Psoas muscle (tissue), 8 donors: ENCODE data around the gene FANK1. TPM values are rescaled to one million over a fixed set of nuclear protein-coding genes. Genes with fewer than 3 reads are reported as not detected.

Source experiments
- ATAC-seq, 4 donors: fragments of 200-7000 bp; cut with Tn5 transposase; one replicate each; pipeline ENCODE4 v1.9.1; 2020; ENCODE audit warnings: moderate library complexity in 3 of 4, mild to moderate bottlenecking in 2 of 4
- DNase-seq, 2 donors: peaks; one replicate each; pipeline ENCODE4 v3.0.0-alpha.2; 2020
- H3K27ac ChIP-seq: fragments of 200-600 bp; one replicate; pipeline ENCODE4 v1.8.0; 2022
- H3K27me3 ChIP-seq, 3 donors: fragments of 200-600 bp in 1 of 3; one replicate each; pipeline versions ENCODE4 v1.6.1 to v1.8.0; 2013 to 2022; ENCODE audit warnings: low read length in 2 of 3, mild to moderate bottlenecking in 2 of 3, moderate library complexity in 1 of 3; ENCODE audit not compliant: insufficient read depth in 3 of 3
- H3K36me3 ChIP-seq, 2 donors: fragments of 200-600 bp in 1 of 2; one replicate each; pipeline versions ENCODE4 v1.6.1 to v1.8.0; 2013 to 2022; ENCODE audit warnings: low read depth in 1 of 2, mild to moderate bottlenecking in 1 of 2, moderate library complexity in 1 of 2; ENCODE audit not compliant: insufficient read depth in 1 of 2
- H3K4me1 ChIP-seq: fragments of 200-600 bp; one replicate; pipeline ENCODE4 v1.8.0; 2022
- H3K4me3 ChIP-seq: fragments of 200-600 bp; one replicate; pipeline ENCODE4 v1.8.0; 2022; ENCODE audit warnings: mild to moderate bottlenecking
- H3K9me3 ChIP-seq: fragments of 200-600 bp; one replicate; pipeline ENCODE4 v1.8.0; 2022
- WGBS, 3 donors: extraction: QIAGEN DNeasy Blood & Tissue Kit; methylation state at CpG; one replicate each; pipeline versions ENCODE4 v1.1.6 to v1.1.7; 2013; 5-methylcytosine and 5-hydroxymethylcytosine counted together
- intact Hi-C, 2 donors: fragments of 100-400 bp; cut with DNase I; formaldehyde crosslinking; loops; one replicate each; pipeline versions ENCODE4 v1.11.0 to v1.14.2; 2022
- polyA plus RNA-seq, 3 donors: library from polyadenylated mRNA; stranded (reverse); fragments of 200-250 nt; gene quantifications; one replicate each; pipeline ENCODE4 v1.2.3, GENCODE V29; 2013
- total RNA-seq, 4 donors: library from RNA; stranded (reverse); fragmentation: NEBNext Ultra II Directional in 2 of 4; extraction: Animal tissue kit (Norgen Biotek cat#: 25700) in 2 of 4; gene quantifications; one replicate each; pipeline versions ENCODE4 v1.2.1 to v1.2.4, GENCODE V29; 2021 to 2023
- TF ChIP-seq, protein P1 (sequence below): fragments of 200-600 bp; IDR thresholded peaks from one replicate; pipeline ENCODE4 v1.8.0; 2022; ENCODE audit warnings: antibody characterized with exemption
- donor health status: healthy with polysubstance abuse.
- donor health status: DM: no; HTN: no; CAD: no; lungs with moderate emphysema.
- donor health status: Bipolar disorder and iron deficiency.
- donor health status: healthy.
- donor health status: DM: yes; HTN: yes; CAD: no.
- donor health status: DM: no; HTN: no; CAD: no.
- donor health status: DM: no; HTN: no; CAD: no.
- donor health status: DM: yes; HTN: yes; CAD: no.

The FANK1 gene
- total and polyA plus RNA-seq, 7 donors = 0.23 to 0.49 (median 0.29) TPM; not detected in 3

DNA sequence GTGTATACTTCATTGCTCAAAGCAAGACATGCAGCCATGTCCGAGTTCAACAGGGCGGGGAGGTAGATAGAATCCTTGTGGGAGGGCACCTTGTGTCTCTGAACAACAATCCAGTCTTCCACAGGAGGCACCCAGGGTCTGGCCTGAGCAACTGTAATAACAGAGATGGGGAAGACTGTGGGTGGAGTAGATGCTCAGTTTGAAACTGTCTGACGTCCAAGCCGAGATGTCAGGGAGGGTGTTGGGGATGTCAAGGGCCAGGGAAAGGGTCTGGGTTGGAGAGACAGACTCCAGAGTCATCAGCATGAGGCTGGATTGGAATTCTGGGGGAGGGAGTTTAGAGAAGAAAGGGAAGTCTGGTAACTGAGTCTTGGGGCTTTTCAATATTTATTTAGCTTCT lies 88.0 kb downstream of the FANK1 start:
- WGBS, 3 donors = 76 to 88% (median 79%) methylated on average over 4 of the region's 4 CpGs
- Histone ChIP-seq H3K27ac (no peak overlapping the region), H3K36me3 (no peaks in the 10 kb centered on the region), H3K9me3 (no peaks in the 10 kb centered on the region), H3K27me3 (no peaks in the 10 kb centered on the region), H3K4me1 (no peaks in the 10 kb centered on the region), H3K4me3 (no peak overlapping the region)
- ATAC-seq (no peak), DNase-seq (no peak)
- intact Hi-C loops = loop anchor here (2.0 to 10.0 kb wide), 5 partner anchors 518 to 1880 kb away; no protein-coding TSS in a partner anchor
- TF ChIP-seq, protein P1, sequence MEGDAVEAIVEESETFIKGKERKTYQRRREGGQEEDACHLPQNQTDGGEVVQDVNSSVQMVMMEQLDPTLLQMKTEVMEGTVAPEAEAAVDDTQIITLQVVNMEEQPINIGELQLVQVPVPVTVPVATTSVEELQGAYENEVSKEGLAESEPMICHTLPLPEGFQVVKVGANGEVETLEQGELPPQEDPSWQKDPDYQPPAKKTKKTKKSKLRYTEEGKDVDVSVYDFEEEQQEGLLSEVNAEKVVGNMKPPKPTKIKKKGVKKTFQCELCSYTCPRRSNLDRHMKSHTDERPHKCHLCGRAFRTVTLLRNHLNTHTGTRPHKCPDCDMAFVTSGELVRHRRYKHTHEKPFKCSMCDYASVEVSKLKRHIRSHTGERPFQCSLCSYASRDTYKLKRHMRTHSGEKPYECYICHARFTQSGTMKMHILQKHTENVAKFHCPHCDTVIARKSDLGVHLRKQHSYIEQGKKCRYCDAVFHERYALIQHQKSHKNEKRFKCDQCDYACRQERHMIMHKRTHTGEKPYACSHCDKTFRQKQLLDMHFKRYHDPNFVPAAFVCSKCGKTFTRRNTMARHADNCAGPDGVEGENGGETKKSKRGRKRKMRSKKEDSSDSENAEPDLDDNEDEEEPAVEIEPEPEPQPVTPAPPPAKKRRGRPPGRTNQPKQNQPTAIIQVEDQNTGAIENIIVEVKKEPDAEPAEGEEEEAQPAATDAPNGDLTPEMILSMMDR = no peak

DNA sequence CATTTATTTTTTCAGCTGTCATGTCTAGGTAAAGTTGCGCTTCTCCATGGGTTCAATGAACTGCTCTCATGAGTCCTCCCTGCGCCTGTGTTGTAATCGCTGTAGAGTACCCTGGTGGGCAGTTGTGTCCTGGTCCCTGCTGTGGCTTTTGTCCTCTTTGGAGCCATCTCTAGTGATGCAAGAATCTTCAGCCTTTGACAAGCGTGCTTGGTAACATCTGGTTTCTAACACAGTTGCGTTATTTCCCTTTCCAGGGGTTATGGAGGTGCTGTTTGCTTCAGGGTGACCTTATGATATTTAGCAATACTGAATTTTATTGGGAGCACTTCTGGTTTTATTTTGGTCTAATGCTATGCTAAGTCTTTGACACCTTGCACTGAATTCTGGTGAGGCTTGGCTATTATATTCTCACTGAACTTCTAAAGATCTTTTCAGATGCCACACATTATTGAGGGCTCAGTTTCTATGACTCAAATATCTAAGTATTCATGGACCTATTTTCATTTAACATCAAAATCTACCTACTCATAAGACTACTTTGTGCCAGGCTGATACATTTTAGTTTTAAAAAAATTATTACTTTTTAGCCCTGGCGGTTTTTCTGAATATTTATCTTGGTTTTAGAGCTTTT lies 88.6 kb downstream of the FANK1 start:
- ATAC-seq (no peak), DNase-seq (no peak)
- 85 to 92% (median 91%) methylated on average over 6 of the region's 6 CpGs for WGBS, 3 donors
- no peaks in the 10 kb centered on the region for H3K4me1 ChIP-seq
- H3K9me3 ChIP-seq = no peaks in the 10 kb centered on the region
- no peaks in the 10 kb centered on the region for H3K27me3 ChIP-seq
- TF ChIP-seq, protein P1 = no peak
- H3K27ac ChIP-seq = no peak overlapping the region
- intact Hi-C loops = loop anchor here (2.0 to 10.0 kb wide), 6 partner anchors 402 to 1880 kb away; partner anchors contain the start of gene ADAM12 (in 1 of the 2)
- H3K4me3 ChIP-seq = no peak overlapping the region
- no peaks in the 10 kb centered on the region for H3K36me3 ChIP-seq

DNA sequence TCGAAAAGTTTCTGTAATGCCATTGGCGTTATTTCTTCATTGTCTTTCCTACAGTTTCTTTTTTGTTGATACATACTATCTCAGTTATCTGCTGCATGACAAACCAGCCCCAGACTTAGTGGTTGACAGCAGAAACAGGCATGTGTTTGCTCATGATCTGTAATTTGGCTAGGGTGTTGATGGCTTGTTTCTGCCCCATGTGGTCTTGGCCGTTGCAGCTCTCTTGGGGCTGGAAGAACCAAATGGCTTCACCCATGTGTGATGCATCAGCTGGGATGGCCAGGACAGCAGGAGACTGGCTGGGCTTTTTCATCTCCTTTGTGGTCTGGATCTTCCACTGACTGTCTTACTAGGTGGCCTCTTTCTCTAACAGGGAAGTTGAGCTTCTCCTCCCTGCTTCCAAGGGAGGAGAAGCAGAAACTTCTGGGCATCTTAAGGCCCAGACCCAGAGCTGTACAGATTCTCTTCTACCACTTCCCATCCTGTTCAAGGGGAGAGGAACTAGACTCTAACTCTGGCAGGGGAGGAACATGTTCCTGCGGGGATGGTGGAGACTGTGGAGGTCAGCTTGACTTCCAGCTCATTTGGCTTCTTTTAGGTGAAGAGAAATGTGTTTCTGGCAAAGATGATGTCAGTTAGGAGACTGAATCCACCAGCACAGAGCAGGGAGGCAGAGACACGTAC lies 89.3 kb downstream of the FANK1 start:
- no peaks in the 10 kb centered on the region for H3K9me3 ChIP-seq
- intact Hi-C loops = loop anchor here (2.0 to 10.0 kb wide), 4 partner anchors 402 to 1879 kb away; partner anchors contain the start of gene ADAM12 (in 1 of the 2)
- no peak overlapping the region for H3K4me3 ChIP-seq
- H3K4me1 ChIP-seq = no peaks in the 10 kb centered on the region
- ATAC-seq (no peak), DNase-seq (no peak)
- TF ChIP-seq, protein P1 = no peak
- no peaks in the 10 kb centered on the region for H3K36me3 ChIP-seq
- 66 to 80% (median 71%) methylated on average over 5 of the region's 5 CpGs for WGBS, 3 donors
- H3K27ac ChIP-seq = no peak overlapping the region
- no peaks in the 10 kb centered on the region for H3K27me3 ChIP-seq

GRCh38 chr10:125989791-125990190 lies 93.4 kb downstream of the FANK1 start:
- intact Hi-C loops = loop anchor here (5.0 to 10.0 kb wide), 3 partner anchors 398 to 1875 kb away; partner anchors contain the start of gene ADAM12 (in 1 of the 2)
- WGBS, 3 donors = 94 to 97% (median 96%) methylated on average over 5 of the region's 5 CpGs
- no peak for ATAC-seq
- no peaks in the 10 kb centered on the region for H3K4me1 ChIP-seq
- no peaks in the 10 kb centered on the region for H3K36me3 ChIP-seq
- TF ChIP-seq, protein P1 = no peak
- H3K27me3 ChIP-seq = no peaks in the 10 kb centered on the region
- H3K4me3 ChIP-seq = no peak overlapping the region
- H3K9me3 ChIP-seq = no peaks in the 10 kb centered on the region
- DNase-seq = no peak
- H3K27ac ChIP-seq = no peak overlapping the region
